Stimulated activated CD4-positive, alpha-beta T cell treated with anti-CD3 and anti-CD28 coated beads, TNF-alpha, amount 100 ng/mL, for 24 hours (primary cell): ENCODE data around the gene MAP2K3.
"Not testable (repeated sequence)": the region's sequence is repeated elsewhere in the genome, so short reads cannot be mapped to it uniquely, and the experiment has no call there.

Experiments
- DNase-seq, 3 experiments: peaks; one replicate each; pipeline ENCODE4 v3.0.0-alpha.2; 2020; ENCODE audit warnings: low read depth in 3 of 3

Gene MAP2K3

GRCh38 chr17:21327921-21328320 lies 43.4 kb downstream of the MAP2K3 start:
- not testable (repeated sequence) for DNase-seq

GRCh38 chr17:21328778-21329177 lies 44.3 kb downstream of the MAP2K3 start:
- DNase-seq, result not testable (repeated sequence)

- no peak for DNase-seq
Observed at GRCh38 chr17:21330436-21331160, 46.1 kb downstream of the MAP2K3 start.

- not testable (repeated sequence) for DNase-seq
Observed at GRCh38 chr17:21336541-21337294, 52.2 kb downstream of the MAP2K3 start.

- DNase-seq, result not testable (repeated sequence)
Observed at GRCh38 chr17:21337981-21338625, 53.6 kb downstream of the MAP2K3 start.

GRCh38 chr17:21339011-21339410 lies 54.5 kb downstream of the MAP2K3 start:
- no peak for DNase-seq

- not testable (repeated sequence) for DNase-seq
Observed at GRCh38 chr17:21339571-21339970, 55.1 kb downstream of the MAP2K3 start.

- DNase-seq, result not testable (repeated sequence)
Observed at GRCh38 chr17:21340407-21340806, 55.9 kb downstream of the MAP2K3 start.

- DNase-seq, result not testable (repeated sequence)
Observed at GRCh38 chr17:21341279-21341678, 56.8 kb downstream of the MAP2K3 start.

- DNase-seq, result not testable (repeated sequence)
Observed at GRCh38 chr17:21341925-21342540, 57.5 kb downstream of the MAP2K3 start.

- not testable (repeated sequence) for DNase-seq
Observed at GRCh38 chr17:21343061-21343949, 58.8 kb downstream of the MAP2K3 start.

GRCh38 chr17:21344801-21345200 lies 60.3 kb downstream of the MAP2K3 start:
- DNase-seq, result not testable (repeated sequence)

- no peak for DNase-seq
Observed at GRCh38 chr17:21345236-21345635, 60.7 kb downstream of the MAP2K3 start.

- not testable (repeated sequence) for DNase-seq
Observed at GRCh38 chr17:21346107-21346506, 61.6 kb downstream of the MAP2K3 start.

- not testable (repeated sequence) for DNase-seq
Observed at GRCh38 chr17:21346651-21347250, 62.2 kb downstream of the MAP2K3 start.

- not testable (repeated sequence) for DNase-seq
Observed at GRCh38 chr17:21347660-21348059, 63.1 kb downstream of the MAP2K3 start.

GRCh38 chr17:21348081-21348925 lies 63.8 kb downstream of the MAP2K3 start:
- not testable (repeated sequence) for DNase-seq

GRCh38 chr17:21348926-21349261 lies 64.4 kb downstream of the MAP2K3 start:
- not testable (repeated sequence) for DNase-seq

GRCh38 chr17:21349358-21350050 lies 65.0 kb downstream of the MAP2K3 start:
- not testable (repeated sequence) for DNase-seq
